Right cardiac atrium (tissue), 5 donors: ENCODE measurements around the gene MARCHF6. TPM values are rescaled to one million over a fixed set of nuclear protein-coding genes. Genes with fewer than 3 reads are reported as not detected.
A peak's percentile ranks its signal among the peaks of the same experiment; 100 is the strongest.

ENCODE experiments used
- ATAC-seq, 2 donors: fragments of 200-7000 bp; cut with Tn5 transposase; one replicate each; pipeline versions ENCODE4 v1.8.0 to v1.9.1; 2020; ENCODE audit warnings: moderate library complexity in 2 of 2, mild to moderate bottlenecking in 1 of 2
- DNase-seq, 3 donors: peaks; one replicate each; pipeline ENCODE4 v3.0.0-alpha.2; 2020
- H3K27ac ChIP-seq: one replicate; pipeline ENCODE4 v1.5.1; 2013; ENCODE audit warnings: mild to moderate bottlenecking, low read length, control low read depth, moderate library complexity
- H3K27me3 ChIP-seq: one replicate; pipeline ENCODE4 v1.6.1; 2013; ENCODE audit not compliant: control insufficient read depth, insufficient read depth
- H3K4me1 ChIP-seq: one replicate; pipeline ENCODE4 v1.6.1; 2013; ENCODE audit warnings: low read length; ENCODE audit not compliant: control insufficient read depth, insufficient read depth
- H3K4me3 ChIP-seq: one replicate; pipeline ENCODE4 v1.5.1; 2013; ENCODE audit warnings: low read length, control low read depth
- H3K9me3 ChIP-seq: one replicate; pipeline ENCODE4 v1.6.1; 2013; ENCODE audit warnings: low read length; ENCODE audit not compliant: control insufficient read depth
- WGBS: extraction: QIAGEN DNeasy Blood & Tissue Kit; methylation state at CpG from one replicate; pipeline ENCODE4 v1.1.7; 2013; 5-methylcytosine and 5-hydroxymethylcytosine counted together
- intact Hi-C, 4 donors: fragments of 100-400 bp; cut with DNase I; formaldehyde crosslinking; loops; one replicate each; pipeline versions ENCODE4 v1.11.0 to v1.14.0; 2022 to 2023
- polyA plus RNA-seq: library from polyadenylated mRNA; stranded (reverse); fragments of 200-250 nt; gene quantifications from one replicate; pipeline ENCODE4 v1.2.3, GENCODE V29; 2013
- total RNA-seq, 4 donors: library from RNA; stranded (reverse); fragmentation: NEBNext Ultra II Directional; extraction: Animal tissue kit (Norgen Biotek cat#: 25700); gene quantifications; one replicate each; pipeline ENCODE4 v1.2.1, GENCODE V29; 2021
- donor health status: healthy with polysubstance abuse.
- donor health status: DM: no; HTN: yes; CAD: no.
- donor health status: DM: no; HTN: no; CAD: no.
- donor health status: DM: no; HTN: yes; CAD: no; lungs with severe emphysema.
- donor health status: DM: yes; HTN: yes; CAD: no.

Gene MARCHF6
- total and polyA plus RNA-seq, 5 donors = 75.7 to 186 (median 181) TPM

DNA sequence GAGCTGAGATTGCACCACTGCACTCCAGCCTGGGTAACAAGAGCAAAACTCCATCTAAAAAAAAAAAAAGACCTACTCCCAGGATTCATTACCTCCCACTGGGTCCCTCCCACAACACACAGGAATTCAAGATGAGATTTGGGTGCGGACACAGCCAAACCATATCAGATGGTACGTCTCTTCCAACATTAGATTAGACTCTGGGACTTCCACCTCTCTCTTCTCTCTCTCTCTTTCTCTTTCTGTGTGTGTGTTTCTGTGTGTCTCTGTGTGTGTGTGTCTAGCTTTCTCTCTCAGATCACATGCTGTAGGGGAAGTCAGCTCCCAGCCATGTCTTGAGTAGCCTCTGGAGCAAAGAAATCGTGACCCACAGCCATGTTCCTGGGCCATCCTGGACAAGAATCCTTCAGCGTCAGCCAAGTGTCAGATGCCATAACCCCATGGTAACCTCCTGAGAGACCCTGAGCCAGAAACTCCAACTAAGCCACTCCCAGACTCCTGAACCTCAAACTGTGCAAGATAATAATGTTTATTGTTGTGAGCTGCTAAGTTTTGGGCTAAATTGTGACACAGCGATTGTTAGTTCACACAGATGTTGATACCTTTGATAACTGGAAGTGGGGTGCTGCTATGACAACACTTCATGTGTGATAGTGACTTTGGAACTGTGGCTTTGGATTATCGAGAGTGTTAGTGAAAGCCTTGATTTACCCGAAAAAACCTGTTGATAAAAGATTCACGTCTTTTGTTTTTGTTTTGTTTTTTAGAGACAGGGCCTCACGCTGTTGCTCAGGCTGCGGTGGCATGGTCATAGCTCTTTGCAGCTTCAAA is 41.7 kb upstream of the MARCHF6 start:
- Histone ChIP-seq H3K27me3 (no peaks in the 10 kb centered on the region), H3K4me1 (no peaks in the 10 kb centered on the region), H3K9me3 (peaks cover 2% of the 10 kb centered on the region), H3K27ac (no peak overlapping the region), H3K4me3 (no peak overlapping the region)
- ATAC-seq (no peak), DNase-seq (no peak)
- WGBS = 60% methylated on average over 10 of the region's 10 CpGs
- intact Hi-C loops = no loop called here

DNA sequence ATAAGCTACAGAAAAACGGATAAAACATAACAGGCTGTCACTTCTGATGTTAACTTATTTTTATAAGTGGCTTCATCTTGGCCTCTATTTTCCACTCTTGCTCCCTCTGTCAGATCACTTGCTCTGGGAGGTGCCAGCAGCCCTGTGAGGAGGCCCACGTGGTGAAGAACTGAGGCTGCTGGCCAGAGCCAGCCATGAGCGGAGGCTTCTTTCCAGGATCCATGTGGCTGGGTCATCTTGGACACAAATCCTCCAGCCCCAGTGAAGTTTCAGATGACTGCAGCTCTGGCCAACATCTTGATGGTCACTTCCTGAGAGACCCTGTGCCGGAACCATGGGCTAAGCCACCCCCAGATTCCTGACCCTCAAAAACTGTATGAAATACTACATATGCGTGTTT is 38.3 kb upstream of the MARCHF6 start:
- intact Hi-C loops = no loop called here
- WGBS = 77% methylated on average over 5 of the region's 5 CpGs
- ATAC-seq = peak in 1 of 2 donors; percentile 22

DNA sequence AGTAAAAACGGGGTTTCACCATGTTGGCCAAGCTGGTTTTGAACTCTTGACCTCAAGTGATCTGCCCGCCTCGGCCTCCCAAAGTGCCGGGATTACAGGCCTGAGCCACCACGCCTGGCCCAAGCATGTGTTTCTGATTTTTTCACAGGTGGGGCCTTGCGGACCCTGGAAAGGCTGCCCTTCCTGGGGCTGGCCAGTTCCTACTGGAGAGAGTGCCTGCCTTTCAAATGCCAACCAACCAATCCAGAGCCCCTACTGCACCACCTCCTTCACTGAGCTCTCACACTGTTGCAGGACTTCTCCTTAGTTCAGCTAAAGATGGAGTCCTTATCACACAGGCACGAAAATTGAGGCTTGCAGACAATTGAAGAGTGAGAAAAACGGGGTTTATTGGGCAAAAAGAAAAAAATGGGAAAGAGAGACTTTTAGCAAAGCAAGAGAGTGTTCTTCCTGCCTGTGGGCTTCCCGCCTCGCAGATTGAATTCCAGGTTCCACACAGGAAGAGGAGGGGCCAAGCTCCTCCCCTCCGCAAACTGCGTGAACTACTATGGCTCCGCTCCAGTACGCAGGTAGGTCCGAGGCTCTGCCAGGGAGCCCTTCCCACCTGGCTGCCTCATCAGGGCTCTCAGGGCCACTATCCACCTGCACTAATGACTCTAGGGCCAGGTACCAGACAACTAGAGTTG is 37.5 kb upstream of the MARCHF6 start:
- Histone ChIP-seq H3K27me3 (no peaks in the 10 kb centered on the region), H3K27ac (no peak overlapping the region), H3K4me3 (no peak overlapping the region), H3K9me3 (peaks cover 8% of the 10 kb centered on the region), H3K4me1 (no peaks in the 10 kb centered on the region)
- intact Hi-C loops = no loop called here
- WGBS = 93% methylated on average over 15 of the region's 15 CpGs
- no peak for DNase-seq
- no peak for ATAC-seq

More for the DNA sequence above, 38.3 kb upstream of the MARCHF6 start:
- DNase-seq = no peak
- Histone ChIP-seq H3K27me3 (no peaks in the 10 kb centered on the region), H3K27ac (no peak overlapping the region), H3K9me3 (peaks cover 8% of the 10 kb centered on the region), H3K4me3 (no peak overlapping the region), H3K4me1 (no peaks in the 10 kb centered on the region)

DNA sequence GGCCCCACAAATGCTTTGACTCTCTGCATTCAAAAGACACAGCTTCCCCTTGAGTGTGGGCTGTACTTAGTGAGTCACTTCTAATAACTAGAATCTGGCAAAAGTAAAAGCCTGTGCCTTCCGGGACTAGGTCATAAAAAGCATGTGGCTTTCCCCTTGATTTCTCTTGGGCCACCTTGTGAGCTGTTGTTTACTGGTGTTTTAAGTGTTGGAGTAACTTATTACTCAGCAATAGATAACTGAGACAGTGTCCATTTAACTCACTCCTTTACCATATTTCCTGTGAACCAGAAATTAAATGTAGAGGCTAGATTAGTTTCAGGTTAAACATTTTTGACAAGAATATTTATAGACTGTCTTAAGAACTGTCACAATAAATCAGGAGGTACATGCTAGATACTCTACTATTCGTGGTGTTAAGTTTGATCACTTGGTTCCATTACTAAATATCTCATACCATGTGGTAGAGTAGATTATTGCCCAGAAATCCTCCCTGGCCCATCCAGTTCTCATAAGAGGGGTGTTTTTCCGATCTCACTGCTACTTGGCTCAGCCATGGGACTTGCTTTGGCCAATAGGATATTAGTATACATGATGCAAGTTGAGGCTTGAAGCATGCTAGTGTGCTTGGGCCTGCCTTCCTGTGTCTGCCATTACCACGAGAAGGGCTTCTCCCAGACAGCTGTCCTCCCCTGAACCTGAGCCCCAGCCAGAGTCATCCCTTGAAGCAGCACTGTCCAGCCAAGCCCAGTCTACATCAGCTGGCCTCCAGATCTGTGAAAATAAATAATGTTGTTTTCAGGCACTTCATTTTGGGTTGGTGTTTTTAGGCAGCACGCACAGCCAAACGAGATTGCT is 35.4 kb upstream of the MARCHF6 start:
- no peak overlapping the region for H3K4me3 ChIP-seq
- no peak for DNase-seq
- 81% methylated on average over 6 of the region's 6 CpGs for WGBS
- H3K27ac ChIP-seq = no peak overlapping the region
- no peaks in the 10 kb centered on the region for H3K4me1 ChIP-seq
- no peak for ATAC-seq
- intact Hi-C loops = no loop called here
- no peaks in the 10 kb centered on the region for H3K27me3 ChIP-seq
- peaks cover 8% of the 10 kb centered on the region for H3K9me3 ChIP-seq

DNA sequence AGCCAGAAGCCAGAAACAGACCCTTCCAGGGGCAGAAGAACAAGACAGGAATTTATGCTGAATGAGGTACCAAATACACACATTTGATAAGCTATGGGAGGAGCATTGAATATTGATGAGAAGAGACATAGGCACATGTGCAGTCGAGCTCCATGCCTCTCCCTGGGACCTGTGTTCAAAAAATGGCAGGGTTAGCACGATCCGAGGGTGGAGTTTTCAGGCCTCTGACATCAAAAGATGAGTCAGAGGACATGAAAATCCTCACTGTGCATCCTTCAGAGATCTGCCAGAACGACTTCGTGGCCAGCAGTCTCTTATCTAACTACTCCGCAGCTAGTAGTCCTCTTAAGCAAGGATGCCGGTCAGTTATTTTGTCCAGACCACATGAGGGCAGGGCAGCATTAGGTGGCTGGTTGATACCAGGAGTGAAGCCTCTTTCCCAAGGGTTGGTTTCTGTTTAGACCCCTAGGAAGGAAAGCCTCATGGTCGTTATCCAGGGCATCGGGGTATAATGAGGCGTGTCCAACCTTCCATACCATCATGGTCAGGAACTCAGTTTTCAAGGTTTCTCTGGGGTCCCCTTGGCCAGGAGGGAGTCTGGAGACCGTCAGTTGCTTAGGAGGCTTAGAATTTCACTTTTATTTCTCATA is 34.2 kb upstream of the MARCHF6 start:
- no peak for DNase-seq
- intact Hi-C loops = no loop called here
- no peak overlapping the region for H3K27ac ChIP-seq
- H3K9me3 ChIP-seq = peaks cover 12% of the 10 kb centered on the region
- no peaks in the 10 kb centered on the region for H3K27me3 ChIP-seq
- no peaks in the 10 kb centered on the region for H3K4me1 ChIP-seq
- no peak overlapping the region for H3K4me3 ChIP-seq
- peak; percentile 32 to 63 for ATAC-seq
- WGBS = 62% methylated on average over 11 of the region's 11 CpGs

DNA sequence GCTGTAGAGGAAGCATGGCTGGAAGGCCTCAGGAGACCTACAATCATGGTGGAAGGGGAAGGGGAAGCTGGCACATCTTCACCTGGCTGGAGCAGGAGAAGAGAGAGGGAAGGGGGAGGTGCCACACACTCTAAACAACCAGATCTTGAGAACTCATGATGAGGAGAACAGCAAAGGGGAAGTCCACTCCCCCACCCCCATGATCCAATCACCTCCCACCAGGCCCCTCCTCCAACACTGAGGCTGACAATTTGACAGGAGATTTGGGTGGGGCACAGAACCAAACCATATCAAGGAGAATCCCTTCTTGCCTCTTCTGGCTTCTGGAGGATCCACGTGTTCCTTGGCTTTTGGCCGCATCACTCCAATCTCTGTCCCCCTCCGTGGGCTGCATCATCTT is 32.7 kb upstream of the MARCHF6 start:
- Histone ChIP-seq H3K9me3 (peaks cover 12% of the 10 kb centered on the region), H3K27ac (no peak overlapping the region), H3K27me3 (no peaks in the 10 kb centered on the region), H3K4me3 (no peak overlapping the region), H3K4me1 (no peaks in the 10 kb centered on the region)
- intact Hi-C loops = no loop called here
- WGBS = 61% methylated on average over 3 of the region's 3 CpGs
- no peak for DNase-seq
- no peak for ATAC-seq

DNA sequence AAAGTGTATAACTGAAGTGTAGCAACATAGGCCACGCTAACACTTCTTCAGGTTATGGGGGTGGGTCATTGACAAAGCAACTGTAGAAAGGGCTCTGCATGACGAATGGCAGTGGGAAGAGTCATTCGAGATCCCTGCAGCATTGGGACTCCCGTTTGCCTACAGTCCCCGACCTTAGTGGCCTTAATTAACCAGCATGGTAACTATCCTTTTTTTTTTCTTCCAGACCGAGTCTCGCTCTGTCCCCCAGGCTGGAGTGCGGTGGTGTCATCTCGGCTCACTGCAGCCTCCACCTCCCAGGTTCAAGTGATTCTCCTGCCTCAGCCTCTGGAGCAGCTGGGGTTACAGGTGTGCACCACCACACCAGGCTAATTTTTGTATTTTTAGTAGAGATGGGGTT is 31.6 kb upstream of the MARCHF6 start:
- Histone ChIP-seq H3K4me3 (no peak overlapping the region), H3K4me1 (no peaks in the 10 kb centered on the region), H3K27ac (no peak overlapping the region), H3K9me3 (peaks cover 12% of the 10 kb centered on the region), H3K27me3 (no peaks in the 10 kb centered on the region)
- intact Hi-C loops = no loop called here
- WGBS = 81% methylated on average over 9 of the region's 9 CpGs
- ATAC-seq (no peak), DNase-seq (no peak)

DNA sequence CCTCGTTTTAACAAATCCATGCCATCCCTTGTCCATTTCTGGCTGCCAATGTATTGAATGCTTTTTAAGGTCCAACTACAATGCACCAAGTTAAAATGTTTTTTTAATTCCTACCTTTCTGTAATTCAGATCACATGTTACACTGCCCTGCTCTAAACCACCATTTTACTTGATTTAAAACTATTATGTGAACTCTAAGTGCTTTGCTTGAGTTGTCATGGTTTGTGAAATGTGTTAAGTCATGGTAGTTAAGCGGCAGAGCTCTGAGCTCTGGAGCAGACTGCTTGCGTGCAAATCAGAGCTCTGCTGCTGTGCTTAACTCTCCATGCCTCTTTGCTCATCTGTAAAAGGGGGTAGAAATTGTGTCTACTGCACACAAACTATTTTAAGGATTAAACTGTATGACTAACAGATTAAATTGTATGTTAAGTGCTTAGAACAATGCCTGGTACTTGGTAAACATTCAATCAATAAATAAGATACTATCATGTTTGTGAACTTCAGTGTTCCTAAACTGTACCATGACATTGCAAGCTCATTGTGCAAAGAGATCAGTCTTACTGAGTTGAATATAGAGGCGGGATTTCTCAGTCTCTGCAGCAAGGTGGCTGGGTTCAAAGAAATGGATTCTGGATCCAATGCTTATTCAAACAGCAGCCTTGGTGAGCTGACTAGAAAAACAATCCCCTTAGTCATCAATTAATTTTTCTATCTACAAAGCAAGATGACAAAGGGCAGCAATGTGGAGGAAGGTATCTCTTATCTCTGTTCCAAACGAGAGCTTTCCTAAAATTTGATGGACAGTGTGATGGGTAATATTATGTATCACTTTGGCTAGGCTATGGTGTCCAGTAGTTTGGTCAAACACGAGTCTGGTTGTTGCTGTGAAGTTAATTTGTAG is 29.7 kb upstream of the MARCHF6 start:
- no peaks in the 10 kb centered on the region for H3K4me1 ChIP-seq
- no peaks in the 10 kb centered on the region for H3K27me3 ChIP-seq
- H3K27ac ChIP-seq = no peak overlapping the region

DNA sequence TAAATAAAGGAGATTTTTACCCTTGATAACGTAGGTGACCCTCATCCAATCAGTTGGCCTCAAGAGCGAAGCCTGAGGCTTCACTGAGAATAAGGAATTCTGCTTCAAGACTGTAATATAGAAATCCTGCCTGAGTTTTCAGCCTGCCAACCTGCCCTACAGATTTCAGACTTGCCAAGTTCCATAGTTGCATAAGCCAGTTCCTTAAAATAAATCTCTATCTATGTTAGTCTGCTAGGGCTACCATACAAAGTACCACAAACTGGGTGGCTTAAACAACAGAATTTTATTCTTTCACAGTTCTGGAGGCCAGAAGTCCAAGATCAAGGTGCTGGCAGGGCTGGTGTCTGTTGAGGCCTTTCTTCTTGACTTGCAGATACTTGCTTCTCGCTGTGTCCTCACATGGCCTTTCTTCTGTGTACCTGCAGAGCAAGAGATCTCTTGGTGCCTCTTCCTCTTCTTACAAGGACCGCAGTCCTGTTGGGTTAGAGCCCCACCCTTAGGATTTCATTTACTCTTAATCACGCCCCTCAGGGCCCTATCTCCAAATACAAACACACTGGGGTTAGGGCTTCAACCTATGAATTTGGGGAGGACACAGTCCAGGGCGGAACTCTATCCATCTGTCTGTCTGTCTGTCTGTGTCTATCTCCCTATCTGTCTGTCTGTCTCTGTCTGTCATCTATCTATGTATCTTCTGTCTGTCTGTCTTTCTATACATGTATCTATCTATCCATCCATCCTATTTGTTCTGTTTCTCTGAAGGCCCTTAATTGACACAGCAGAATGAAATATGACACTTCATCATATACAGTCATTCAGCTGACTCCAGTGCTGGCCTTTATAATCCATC is 28.8 kb upstream of the MARCHF6 start:
- Histone ChIP-seq H3K27ac (no peak overlapping the region), H3K4me3 (no peak overlapping the region), H3K4me1 (no peaks in the 10 kb centered on the region), H3K27me3 (no peaks in the 10 kb centered on the region), H3K9me3 (peaks cover 4% of the 10 kb centered on the region)
- DNase-seq (no peak), ATAC-seq (peak in 1 of 2 donors; percentile 19)
- intact Hi-C loops = no loop called here
- 83% methylated on average over 6 of the region's 6 CpGs for WGBS

More for the DNA sequence above, 29.7 kb upstream of the MARCHF6 start:
- no peak for DNase-seq
- Histone ChIP-seq H3K9me3 (peaks cover 7% of the 10 kb centered on the region), H3K4me3 (no peak overlapping the region)
- WGBS = 63% methylated on average over 6 of the region's 6 CpGs
- intact Hi-C loops = no loop called here
- no peak for ATAC-seq
